ENCODE results near the gene FOXM1. TPM values are rescaled to one million over a fixed set of nuclear protein-coding genes. Genes with fewer than 3 reads are reported as not detected.

FOXM1 gene, protein sequence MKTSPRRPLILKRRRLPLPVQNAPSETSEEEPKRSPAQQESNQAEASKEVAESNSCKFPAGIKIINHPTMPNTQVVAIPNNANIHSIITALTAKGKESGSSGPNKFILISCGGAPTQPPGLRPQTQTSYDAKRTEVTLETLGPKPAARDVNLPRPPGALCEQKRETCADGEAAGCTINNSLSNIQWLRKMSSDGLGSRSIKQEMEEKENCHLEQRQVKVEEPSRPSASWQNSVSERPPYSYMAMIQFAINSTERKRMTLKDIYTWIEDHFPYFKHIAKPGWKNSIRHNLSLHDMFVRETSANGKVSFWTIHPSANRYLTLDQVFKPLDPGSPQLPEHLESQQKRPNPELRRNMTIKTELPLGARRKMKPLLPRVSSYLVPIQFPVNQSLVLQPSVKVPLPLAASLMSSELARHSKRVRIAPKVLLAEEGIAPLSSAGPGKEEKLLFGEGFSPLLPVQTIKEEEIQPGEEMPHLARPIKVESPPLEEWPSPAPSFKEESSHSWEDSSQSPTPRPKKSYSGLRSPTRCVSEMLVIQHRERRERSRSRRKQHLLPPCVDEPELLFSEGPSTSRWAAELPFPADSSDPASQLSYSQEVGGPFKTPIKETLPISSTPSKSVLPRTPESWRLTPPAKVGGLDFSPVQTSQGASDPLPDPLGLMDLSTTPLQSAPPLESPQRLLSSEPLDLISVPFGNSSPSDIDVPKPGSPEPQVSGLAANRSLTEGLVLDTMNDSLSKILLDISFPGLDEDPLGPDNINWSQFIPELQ
- 32.9 and 33.8 TPM in 2 replicates for total RNA-seq (2014; rRNA removed; shearing (Covaris generic))

DNA sequence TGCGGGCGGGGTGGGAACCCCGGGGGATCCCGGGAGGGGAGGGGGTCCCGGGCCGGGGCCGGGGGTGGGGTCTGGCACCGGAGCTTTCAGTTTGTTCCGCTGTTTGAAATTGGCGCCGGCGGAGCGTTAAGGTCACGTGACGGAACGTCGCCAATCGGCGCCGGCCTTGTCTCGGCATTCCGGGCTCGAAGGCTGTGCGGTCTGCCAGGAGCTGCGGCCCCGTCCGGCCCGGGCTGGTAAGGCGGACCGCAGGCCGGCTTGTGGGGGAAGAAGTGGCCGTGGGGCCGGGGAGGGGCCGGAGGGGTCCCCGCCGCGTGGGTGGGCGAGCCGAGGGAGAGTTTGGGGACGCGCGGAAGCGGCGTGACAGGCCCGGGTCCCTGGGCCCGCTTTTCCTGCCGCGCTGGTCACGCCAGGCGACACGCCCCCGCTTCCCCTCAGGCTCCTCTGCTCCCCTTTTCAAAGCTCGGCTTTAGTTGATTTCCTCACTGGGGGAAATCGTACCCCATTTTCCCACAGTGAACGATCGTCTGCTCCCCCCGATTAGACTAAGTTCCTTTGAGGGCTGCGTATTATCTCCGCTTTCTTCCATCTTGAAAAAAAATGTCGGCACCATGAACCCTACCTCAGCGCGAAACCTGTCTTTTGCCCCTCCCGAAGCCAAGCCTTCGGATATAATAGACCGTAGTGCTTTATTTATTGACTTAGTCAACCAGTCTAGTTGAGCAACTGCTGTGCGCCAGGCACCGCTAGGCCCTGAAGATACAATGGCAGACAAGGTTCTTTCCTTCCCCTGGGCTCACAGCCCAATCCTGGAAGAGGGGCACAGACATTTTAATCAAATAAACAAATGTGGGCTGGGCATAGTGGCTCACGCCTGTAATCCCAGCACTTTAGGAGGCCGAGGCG lies at the start of gene FOXM1, which contains the start of gene RHNO1:
FOXM1 (minus strand) TSS at position 128 of the 906 bp plus-strand sequence. CDS start 2,696 bp downstream, outside the sequence.
RHNO1 (plus strand) TSS at position 177 of the 906 bp plus-strand sequence. CDS start 8,144 bp downstream, outside the sequence.
- peak; percentile 62 for DNase-seq (ENCODE audit: low spot score)

DNA sequence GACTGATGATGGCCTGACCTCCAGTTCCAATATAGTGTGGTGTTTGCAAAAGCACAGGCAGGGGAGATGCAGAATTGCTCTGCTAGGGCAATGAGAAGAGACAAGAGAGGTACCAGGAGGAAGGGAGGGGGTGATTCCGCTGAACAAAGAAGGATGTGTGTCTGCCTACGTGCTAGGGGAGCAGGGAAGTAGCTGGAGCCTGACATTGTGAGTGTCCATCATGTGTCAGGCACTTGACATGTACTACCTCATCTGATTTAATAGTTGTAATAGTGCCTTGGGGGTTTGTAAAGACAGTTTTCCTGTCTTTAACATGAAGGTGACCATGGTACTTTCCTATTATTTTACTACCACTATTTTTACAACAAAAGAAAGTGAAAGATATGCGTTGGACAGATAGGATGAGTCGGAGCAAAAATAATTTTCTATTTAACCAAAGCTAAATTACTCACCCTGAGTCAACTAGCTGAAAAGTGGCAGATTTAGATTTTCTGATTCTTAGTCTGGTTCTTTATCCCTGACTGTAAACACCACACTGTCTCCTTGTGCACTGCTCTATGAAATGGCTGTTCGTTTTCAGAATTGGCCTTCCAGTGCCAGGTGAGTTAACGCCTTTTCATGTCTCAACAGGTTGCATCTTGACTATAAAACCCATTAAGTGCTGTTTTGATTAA lies 48.5 kb upstream of the FOXM1 start:
- DNase-seq (ENCODE audit: low spot score), result no peak

DNA sequence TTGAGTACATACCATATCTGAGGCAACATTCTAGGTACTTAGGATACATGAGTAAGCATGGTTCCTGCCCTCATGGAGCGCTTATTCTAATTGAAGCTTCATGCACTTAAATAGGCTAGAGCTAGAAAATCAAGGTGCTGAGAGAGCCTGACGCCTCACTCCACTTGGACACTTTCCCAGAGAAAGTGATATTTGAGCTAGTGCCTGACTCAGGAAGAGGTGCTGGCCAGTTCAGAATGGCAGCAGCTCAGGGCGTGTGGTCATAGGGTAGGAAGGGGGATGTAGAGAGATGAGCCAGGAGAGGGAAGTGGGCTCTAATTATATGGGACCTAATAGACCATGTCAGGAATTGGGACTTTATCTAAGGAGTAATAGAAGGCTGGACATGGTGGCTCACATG lies 47.0 kb upstream of the FOXM1 start:
- peak; percentile 10 for DNase-seq (ENCODE audit: low spot score)

DNA sequence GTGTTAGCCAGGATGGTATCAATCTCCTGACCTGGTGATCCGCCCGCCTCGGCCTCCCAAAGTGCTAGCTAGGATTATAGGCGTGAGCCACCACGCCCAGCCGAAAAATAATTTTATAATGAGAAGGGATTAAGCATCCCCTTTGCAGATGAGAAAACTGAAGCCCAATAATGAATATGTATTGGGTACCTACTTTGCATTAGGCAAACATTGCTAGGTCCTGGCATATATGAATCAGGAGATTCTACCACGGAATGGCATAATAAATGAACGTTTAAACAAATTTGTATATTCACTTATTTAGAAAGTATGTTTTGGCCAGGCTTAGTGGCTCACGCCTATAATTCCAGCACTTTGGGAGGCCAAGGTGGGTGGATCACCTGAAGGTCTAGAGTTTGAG lies 46.1 kb upstream of the FOXM1 start:
- no peak for DNase-seq (ENCODE audit: low spot score)

DNA sequence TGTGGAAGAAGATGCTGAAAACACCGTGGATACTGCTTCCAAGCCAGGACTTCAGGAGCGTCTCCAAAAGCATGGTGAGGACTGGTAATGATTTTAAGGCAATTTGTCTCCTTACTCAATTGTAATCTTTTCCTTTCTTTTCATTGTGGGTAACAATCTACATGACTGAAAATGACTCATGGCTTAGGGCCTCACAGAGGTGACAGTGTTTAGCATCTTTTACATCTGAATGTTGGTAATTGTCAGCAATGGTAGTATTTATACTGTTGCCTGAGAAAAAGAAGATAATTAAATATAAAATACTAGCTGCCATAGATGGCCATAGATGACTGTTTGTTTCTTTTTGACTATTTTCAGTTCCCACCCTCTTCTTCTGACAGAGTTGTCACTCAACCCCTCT lies 45.4 kb upstream of the FOXM1 start:
- peak; percentile 23 for DNase-seq (ENCODE audit: low spot score)

DNA sequence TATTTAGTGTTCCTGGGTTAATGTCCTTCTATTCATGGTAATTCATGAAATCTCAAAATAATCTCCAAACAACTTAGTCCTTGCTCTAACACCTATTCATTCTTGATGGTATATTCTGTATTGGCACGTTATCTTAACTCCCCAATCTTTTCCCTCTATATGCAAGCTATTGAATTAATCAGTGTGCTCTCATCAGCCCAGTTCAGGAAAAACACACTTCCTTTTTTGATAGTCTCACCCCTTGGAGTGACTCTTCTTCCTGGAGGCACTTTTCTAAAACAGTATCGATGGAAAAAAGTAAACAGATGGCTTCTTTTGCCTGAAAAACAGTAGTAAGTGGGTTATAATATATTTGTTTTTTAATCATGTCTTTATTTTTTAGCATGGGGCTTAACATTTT lies 42.3 kb upstream of the FOXM1 start:
- DNase-seq (ENCODE audit: low spot score), result no peak

DNA sequence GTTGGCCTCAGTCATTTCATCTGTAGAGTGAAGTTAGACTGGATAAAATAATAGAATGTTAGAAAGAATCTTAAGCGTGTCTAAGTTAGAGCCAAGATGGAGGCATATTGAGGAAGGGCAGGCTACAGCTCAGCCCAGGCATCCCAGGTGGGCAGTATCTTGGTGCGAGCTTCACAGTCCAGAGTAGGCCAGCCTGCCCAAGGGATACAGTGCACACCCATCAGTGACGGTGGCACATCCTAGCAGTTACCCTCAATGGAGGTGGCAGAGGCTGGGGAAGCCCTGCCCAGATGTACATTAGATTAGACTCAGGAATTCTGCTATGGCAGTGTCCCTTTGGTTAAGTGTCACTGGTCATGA lies 35.2 kb upstream of the FOXM1 start:
- no peak for DNase-seq (ENCODE audit: low spot score)

DNA sequence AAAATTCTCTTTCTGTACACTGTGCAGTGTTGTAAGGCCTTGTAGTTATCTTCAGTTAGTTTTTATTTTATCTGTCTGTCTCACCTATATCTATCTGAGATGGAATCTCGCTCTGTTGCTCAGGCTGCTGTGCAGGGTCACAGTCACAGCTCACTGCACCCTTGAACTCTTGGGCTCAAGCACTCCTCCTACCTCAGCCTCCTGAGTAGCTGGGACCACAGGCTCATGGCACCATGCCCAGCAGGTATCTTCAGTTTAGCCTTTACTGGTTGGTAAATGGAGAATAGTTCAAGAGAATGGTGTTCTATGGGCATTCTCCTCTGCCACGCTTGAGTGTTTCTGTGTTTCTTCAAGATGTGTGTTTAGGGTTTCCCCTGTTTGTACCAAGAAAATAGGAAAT lies 27.3 kb upstream of the FOXM1 start:
- DNase-seq (ENCODE audit: low spot score), result no peak

DNA sequence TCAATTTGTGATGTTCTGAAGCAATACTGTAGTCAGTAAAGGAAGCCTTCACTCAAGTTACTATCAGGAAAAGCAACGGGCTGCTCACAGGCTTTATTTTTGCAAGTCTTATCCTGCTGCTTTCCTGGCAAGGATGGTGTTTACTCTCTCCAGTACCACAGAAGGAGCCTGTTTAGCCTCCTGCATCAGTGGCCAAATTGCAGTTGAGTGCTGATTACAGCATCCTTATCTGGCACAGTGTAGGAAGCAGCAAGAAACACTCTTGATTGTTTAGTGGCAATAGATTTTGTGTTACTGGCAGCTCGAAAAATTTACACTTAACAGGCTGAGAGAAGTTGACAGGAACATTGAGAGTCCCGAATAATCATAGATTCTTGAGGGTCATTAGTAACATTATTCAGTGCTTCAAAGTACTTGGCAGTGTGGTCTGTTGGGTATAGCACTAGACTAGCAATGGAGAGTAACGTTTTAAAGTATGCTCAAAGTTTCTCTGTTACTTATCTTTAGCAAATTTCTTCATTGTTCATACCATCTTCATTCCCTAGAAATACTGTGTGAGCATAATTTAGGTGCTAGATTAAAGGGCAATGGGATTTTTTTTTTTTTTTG lies 25.4 kb upstream of the FOXM1 start:
- no peak for DNase-seq (ENCODE audit: low spot score)

DNA sequence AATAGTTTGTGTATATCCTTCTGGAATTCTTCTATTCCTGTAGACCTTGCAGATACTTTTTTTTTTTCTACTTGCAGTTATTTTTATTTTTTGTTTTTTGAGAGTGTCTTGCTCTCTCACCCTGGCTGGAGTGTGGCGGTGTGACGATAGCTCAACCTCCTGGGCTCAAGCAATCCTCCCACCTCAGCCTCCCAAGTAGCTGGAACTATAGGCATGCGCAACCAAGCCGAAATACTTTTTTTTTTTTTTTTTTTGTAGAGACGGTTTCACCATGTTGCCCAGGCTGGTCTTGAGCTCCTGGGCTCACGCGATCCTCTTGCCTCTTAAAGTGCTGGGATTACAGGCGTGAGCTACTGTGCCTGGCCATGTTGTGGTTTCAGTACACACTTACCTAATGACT lies 23.7 kb upstream of the FOXM1 start:
- DNase-seq (ENCODE audit: low spot score), result no peak

DNA sequence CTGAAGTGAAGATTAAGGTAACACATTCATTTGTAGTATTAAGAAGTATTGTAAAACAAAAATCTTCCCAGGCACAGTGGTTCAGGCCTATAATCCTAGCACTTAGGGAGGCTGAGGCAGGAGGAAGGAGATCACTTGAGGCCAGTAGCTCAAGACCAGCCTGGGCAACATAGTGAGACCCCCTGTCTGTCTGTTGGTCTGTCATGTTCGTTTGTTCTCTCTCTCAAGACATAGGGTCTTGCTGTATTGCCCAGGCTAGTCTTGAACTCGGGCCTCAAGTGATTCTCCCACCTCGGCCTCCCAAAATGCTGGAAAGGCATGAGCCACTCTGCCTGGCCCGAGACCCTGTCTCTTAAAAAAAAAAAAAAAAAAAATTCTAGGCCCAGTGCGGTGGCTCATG lies 20.4 kb upstream of the FOXM1 start:
- no peak for DNase-seq (ENCODE audit: low spot score)

DNA sequence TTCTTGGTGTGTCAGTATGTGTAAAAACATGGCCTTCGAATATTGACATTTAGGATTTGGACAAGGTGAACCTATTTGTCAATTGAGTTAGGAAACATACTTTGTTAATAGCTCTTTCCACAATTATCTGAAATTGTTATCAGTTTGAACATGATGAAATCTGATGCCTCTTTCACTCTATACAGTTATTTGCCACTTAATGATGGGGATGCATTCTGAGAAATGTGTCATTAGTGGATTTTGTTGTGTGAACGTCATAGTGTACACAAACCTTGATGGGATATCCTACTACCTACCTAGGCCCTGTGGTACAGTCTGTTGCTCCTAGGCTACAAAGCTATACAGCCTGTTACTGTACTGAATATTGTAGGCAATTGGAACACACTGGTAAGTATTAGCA lies 18.5 kb upstream of the FOXM1 start:
- no peak for DNase-seq (ENCODE audit: low spot score)

DNA sequence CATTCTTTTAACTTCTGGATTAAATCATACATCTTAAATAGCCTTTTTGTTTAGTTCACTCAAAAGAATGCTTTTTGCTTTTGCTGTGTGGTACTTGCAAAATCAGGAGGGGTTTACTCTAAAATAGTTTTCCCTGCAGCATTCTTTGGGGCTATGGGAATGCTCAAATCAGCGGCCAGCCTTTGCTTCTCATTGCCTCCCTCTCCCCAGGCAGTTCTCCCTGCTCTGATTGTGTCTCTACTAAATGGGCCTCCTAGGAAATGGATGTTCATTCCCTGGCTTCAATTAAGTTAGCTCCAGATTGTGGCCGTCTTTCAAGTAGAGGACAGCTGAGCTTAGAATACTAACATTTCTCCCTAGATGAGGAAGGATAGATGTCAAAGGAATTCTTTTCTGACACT lies 18.1 kb upstream of the FOXM1 start:
- no peak for DNase-seq (ENCODE audit: low spot score)

DNA sequence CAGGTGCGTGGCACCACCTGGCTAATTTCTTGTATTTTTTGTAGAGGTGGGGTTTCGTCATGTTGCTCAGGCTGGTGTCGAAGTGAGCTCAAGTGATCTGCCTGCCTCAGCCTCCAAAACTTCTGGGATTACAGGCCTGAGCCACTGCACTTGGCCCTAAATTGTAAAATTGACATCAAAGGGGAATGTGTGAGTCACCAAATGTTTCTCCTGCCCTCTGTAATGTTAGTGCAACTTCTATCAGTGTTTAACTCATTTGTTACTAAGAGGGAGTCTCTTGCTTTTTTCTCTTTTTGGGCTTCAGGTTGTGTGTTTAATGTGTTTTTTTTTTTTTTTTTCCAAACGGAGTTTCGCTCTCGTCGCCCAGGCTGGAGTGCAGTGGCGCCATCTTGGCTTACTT lies 16.0 kb upstream of the FOXM1 start:
- DNase-seq (ENCODE audit: low spot score), result peak; percentile 43

DNA sequence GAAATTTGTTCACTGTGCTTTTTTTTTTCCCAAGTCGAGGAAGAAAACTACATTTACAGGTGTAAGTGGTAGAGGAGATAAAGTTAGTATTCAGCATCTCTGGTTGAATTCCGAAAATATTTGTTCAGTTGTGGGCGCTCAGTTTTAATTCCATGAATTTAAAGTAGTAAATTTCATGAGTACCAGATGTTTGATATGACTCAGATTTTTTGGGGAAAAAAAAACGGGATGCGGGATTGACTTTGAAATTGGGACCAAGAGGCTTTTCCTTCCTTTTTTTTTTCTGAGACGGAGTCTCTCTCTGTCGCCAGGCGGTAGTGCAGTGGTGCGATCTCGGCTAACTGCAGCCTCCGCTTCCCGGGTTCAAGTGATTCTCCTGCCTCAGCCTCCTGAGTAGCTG lies 15.3 kb upstream of the FOXM1 start:
- no peak for DNase-seq (ENCODE audit: low spot score)

DNA sequence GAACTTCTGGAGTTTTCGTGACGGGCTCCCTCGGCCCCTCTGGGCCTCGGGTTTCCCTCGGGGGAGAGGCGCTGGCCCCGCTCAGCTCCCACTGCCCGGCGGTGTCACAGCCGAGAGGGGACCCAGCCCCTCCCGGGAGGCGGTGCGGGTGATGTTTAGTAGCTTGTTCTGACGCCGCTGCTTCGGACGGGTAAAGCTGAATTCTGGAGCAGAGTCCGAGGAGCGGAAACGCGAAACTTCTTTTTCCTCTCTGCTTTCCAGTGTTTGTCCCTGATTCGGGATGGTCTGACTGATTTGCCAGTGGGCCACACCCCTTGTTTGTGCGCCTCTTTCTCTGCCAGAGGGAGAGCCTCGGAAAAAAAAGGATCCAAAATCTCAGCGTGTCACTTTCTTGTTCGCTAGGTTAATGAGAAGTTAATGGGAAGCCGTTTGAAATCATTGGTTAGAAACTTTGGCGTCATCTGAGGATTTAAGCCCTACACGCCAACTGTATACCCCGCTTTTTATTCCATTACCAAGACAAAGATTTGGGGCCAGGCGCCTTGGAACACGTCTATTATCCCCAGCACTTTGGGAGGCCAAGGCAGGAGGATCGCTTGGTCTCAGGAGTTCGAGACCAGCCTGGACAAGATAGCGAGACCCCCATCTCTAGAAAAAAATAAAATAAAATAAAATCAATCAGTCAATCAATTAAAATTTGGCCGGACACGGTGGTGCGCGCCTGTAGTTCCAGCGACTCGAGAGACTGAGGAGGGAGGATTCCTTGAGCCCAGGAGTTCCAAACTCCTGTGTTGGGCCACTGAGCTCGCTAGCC lies 14.5 kb upstream of the FOXM1 start:
- DNase-seq (ENCODE audit: low spot score), result peak; percentile 51

DNA sequence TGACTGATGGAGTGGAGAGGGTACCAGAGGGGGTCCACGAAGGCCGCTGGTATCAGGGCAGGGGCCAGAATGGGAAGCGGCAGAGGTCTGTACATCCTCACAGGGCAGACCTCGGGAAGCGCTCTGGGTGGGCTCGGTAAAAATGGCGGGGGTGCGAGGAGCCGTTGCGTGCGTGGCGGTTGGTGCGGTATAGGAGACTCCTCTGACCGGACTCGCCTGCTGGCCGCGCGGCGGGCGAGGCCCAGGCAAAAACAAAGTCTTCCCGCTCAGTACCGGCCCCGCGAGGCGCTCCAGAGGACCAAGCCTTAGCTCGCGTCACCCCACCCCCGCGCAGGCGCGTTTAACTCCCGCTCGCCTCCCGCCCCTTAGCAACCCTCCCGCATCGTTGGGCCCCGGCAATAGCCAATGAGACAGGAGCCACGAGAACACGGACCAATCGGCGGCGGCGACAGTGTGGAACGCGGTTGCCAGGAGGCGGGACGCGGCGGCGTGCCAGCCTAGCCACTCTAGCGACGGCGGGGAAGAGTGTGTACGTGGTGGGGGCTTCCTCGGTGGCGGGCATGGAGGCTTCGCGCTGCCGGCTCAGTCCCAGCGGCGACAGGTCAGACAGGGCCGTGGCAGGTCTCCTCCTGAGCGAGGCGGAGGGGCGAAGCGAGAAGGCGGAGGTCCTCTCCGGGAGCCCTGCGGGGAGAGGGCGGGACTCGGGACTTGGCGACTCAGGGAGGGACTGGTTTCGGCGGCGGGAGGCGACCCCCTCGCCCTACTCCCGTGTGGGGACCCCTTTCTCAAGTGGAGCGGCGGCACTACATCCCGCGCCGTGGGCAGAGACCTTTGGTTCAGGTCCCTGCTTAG lies 13.6 kb upstream of the FOXM1 start, which contains the start of gene TULP3:
TULP3 (plus strand) TSS at position 504 of the 852 bp plus-strand sequence; CDS start at position 561, 57 bp downstream.
- peak; percentile 83 for DNase-seq (ENCODE audit: low spot score)

DNA sequence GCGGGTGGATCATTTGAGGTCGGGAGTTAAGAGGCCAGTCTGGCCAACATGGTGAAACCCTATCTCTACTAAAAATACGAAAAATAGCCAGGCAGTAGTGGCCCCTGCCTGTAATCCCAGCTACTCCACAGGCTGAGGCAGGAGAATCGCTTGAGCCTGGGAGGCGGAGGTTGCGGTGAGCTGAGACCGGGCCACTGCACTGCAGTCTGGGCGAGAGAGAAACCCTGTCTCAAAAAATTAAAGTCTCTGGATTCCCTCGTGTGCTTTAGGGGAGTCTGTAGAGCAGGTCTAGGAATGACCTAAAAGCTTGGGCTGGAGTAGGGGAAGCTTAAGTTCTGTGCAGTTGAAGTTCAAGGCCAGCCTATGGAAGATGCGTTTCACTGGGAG lies 13.0 kb upstream of the FOXM1 start:
- no peak for DNase-seq (ENCODE audit: low spot score)

All from A172 (cell line).